Measurements from ENCODE around the gene NRXN3.

DNA sequence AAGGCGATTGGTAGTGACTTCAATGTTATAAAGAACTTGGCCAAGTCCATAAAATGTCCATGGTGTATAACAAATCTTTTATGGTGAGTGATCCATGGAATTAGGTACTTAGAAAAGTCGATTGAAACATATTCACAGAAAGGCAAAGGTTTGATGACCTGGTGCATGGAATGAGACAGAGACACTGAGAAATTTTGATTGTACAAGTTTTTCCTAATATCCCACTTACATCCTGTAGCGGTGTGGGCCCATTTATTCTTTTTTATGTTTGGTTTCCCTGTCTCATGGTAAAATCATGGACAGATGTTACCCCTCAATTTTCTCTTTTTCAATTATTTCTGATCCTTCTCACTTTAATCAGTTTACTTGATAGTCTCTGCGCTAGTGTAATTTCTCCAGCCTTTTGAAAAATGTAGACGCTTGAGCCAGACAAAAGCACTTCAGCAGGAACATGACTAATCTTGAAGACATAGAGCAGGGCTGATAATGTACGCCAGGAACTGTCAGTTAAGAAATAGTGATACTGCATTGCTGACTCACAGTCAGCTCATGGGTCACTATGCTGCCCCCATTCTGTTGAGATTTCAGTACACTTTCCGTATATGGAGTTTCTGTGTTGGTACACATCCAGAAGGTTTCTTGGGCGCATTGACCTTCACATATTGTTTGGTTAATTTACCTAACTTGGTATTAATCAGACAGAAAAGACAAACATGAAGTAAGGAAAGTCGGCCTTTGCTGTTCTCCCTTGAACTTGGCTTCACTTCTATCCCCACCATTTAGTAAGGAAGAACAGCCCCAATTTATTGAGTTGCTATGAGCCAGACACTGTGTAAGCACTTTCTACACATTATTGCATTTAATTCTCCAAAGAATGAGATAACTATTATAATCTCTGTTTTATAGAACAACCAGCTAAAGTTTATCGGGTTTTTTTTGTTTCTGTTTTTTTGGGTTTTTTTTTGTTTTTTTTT lies 1199.5 kb downstream of the NRXN3 start:
- TF ChIP-seq, protein P1, sequence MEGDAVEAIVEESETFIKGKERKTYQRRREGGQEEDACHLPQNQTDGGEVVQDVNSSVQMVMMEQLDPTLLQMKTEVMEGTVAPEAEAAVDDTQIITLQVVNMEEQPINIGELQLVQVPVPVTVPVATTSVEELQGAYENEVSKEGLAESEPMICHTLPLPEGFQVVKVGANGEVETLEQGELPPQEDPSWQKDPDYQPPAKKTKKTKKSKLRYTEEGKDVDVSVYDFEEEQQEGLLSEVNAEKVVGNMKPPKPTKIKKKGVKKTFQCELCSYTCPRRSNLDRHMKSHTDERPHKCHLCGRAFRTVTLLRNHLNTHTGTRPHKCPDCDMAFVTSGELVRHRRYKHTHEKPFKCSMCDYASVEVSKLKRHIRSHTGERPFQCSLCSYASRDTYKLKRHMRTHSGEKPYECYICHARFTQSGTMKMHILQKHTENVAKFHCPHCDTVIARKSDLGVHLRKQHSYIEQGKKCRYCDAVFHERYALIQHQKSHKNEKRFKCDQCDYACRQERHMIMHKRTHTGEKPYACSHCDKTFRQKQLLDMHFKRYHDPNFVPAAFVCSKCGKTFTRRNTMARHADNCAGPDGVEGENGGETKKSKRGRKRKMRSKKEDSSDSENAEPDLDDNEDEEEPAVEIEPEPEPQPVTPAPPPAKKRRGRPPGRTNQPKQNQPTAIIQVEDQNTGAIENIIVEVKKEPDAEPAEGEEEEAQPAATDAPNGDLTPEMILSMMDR (IDR thresholded peaks at IDR 0.05; ENCODE audit: poor library complexity), result no peak
- TF ChIP-seq EZH2 (IDR thresholded peaks at IDR 0.05; ENCODE audit: borderline replicate concordance), result no peak
